MM.1S (cell line): ENCODE results near the gene ELAVL4.

Experiments
- DNase-seq: peaks from one replicate; pipeline ENCODE4 v3.0.0-alpha.2; 2015
- H2AFZ ChIP-seq: fragments of 300-600 bp; sonication (generic); 2 replicates; pipeline ENCODE4 v1.6.0; 2016; ENCODE audit warnings: antibody characterized with exemption, low read length
- H3F3A ChIP-seq: fragments of 300-600 bp; sonication (generic); 2 replicates; pipeline ENCODE4 v1.6.1; 2016; ENCODE audit warnings: mild to moderate bottlenecking, antibody characterized with exemption, low read length, moderate library complexity, mixed read lengths; ENCODE audit not compliant: insufficient read depth
- H3K27ac ChIP-seq: fragments of 300-600 bp; sonication (generic); 2 replicates; pipeline ENCODE4 v1.5.1; 2016; ENCODE audit warnings: mild to moderate bottlenecking, low read length
- H3K27me3 ChIP-seq: fragments of 300-600 bp; sonication (generic); replicated peaks from 2 replicates; pipeline ENCODE4 v1.6.0; 2016; ENCODE audit warnings: low read length; ENCODE audit not compliant: insufficient read depth
- H3K36me3 ChIP-seq: fragments of 300-600 bp; sonication (generic); replicated peaks from 2 replicates; pipeline ENCODE4 v1.6.1; 2016; ENCODE audit warnings: mild to moderate bottlenecking, low read length, mixed read lengths; ENCODE audit not compliant: insufficient read depth
- H3K4me1 ChIP-seq: fragments of 300-600 bp; sonication (generic); 2 replicates; pipeline ENCODE4 v1.6.1; 2016; ENCODE audit warnings: low read length, mixed read lengths
- H3K4me2 ChIP-seq: fragments of 300-600 bp; sonication (generic); 2 replicates; pipeline ENCODE4 v1.6.0; 2016; ENCODE audit warnings: low read depth, low read length
- H3K4me3 ChIP-seq: fragments of 300-600 bp; sonication (generic); 2 replicates; pipeline ENCODE4 v1.5.1; 2016; ENCODE audit warnings: low read length, mixed read lengths
- H3K79me2 ChIP-seq: fragments of 300-600 bp; sonication (generic); 2 replicates; pipeline ENCODE4 v1.6.1; 2016; ENCODE audit warnings: mixed run types, low read length, mixed read lengths
- H3K9ac ChIP-seq: fragments of 300-600 bp; sonication (generic); 2 replicates; pipeline ENCODE4 v1.6.1; 2016; ENCODE audit warnings: low read length, mixed read lengths
- H3K9me2 ChIP-seq: fragments of 300-600 bp; sonication (generic); replicated peaks from 2 replicates; pipeline ENCODE4 v1.6.1; 2016; ENCODE audit warnings: mild to moderate bottlenecking, low read length, mixed read lengths; ENCODE audit not compliant: insufficient read depth
- H3K9me3 ChIP-seq: fragments of 300-600 bp; sonication (generic); replicated peaks from 2 replicates; pipeline ENCODE4 v1.6.1; 2016; ENCODE audit warnings: mild to moderate bottlenecking, low read length, mixed read lengths; ENCODE audit not compliant: insufficient read depth
- H4K20me1 ChIP-seq: fragments of 300-600 bp; sonication (generic); 2 replicates; pipeline ENCODE4 v1.6.1; 2016; ENCODE audit warnings: mild to moderate bottlenecking, low read length, moderate library complexity, mixed read lengths; ENCODE audit not compliant: insufficient read depth
- EZH2 ChIP-seq: fragments of 300-600 bp; sonication (generic); optimal IDR thresholded peaks from 2 replicates; pipeline ENCODE3; 2017; ENCODE audit warnings: low read depth, mild to moderate bottlenecking, antibody characterized with exemption, low read length, mixed read lengths
- EZH2phosphoT487 ChIP-seq: fragments of 300-600 bp; sonication (generic); IDR thresholded peaks from 2 replicates; pipeline ENCODE4 v1.6.1; 2018; ENCODE audit warnings: antibody characterized with exemption, low read length
- TF ChIP-seq, protein P1 (sequence below): fragments of 300-600 bp; sonication (generic); IDR thresholded peaks from 2 replicates; pipeline ENCODE4 v1.5.1; 2016; ENCODE audit warnings: antibody characterized with exemption, low read length, mixed read lengths

ELAVL4 gene

GRCh38 chr1:50109116-50109515 lies 396 bp downstream of the ELAVL4 start:
- Histone ChIP-seq H3K9me2 (no peaks in the 10 kb centered on the region), H3K4me2 (no peak overlapping the region), H3K9me3 (no peaks in the 10 kb centered on the region), H3K27ac (no peak overlapping the region), H3K4me3 (no peak overlapping the region), H3K36me3 (no peaks in the 10 kb centered on the region), H4K20me1 (no peaks in the 10 kb centered on the region), H3K79me2 (no peaks in the 10 kb centered on the region), H3K9ac (no peak overlapping the region), H3K27me3 (no peaks in the 10 kb centered on the region), H3F3A (no peaks in the 10 kb centered on the region), H3K4me1 (peaks cover 6% of the 10 kb centered on the region), H2AFZ (no peak overlapping the region)
- DNase-seq = no peak
- no peak for TF ChIP-seq EZH2phosphoT487
- TF ChIP-seq, protein P1, sequence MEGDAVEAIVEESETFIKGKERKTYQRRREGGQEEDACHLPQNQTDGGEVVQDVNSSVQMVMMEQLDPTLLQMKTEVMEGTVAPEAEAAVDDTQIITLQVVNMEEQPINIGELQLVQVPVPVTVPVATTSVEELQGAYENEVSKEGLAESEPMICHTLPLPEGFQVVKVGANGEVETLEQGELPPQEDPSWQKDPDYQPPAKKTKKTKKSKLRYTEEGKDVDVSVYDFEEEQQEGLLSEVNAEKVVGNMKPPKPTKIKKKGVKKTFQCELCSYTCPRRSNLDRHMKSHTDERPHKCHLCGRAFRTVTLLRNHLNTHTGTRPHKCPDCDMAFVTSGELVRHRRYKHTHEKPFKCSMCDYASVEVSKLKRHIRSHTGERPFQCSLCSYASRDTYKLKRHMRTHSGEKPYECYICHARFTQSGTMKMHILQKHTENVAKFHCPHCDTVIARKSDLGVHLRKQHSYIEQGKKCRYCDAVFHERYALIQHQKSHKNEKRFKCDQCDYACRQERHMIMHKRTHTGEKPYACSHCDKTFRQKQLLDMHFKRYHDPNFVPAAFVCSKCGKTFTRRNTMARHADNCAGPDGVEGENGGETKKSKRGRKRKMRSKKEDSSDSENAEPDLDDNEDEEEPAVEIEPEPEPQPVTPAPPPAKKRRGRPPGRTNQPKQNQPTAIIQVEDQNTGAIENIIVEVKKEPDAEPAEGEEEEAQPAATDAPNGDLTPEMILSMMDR = no peak
- TF ChIP-seq EZH2 = no peak

DNA sequence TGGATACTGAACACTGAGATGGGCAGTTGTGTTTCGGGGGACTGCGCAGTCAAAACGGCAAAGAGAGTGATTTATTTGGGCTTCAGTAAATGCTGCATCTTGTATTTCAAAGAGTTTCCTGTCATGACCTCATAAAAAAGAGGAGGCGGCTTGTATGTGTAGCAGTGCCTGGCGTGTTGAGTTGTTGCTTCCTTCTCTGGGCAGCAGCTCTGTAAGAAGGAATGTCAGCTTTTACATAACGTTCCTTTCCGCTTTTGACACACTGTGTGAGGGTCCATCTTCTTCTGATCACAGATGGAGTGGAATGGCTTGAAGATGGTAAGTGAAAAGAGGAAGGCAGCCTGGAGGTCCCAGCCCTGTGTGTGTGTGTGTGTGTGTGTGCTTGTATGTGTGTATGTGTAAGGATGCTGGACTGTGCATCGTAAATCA lies 941 bp downstream of the ELAVL4 start:
- no peaks in the 10 kb centered on the region for H3K36me3 ChIP-seq
- no peaks in the 10 kb centered on the region for H4K20me1 ChIP-seq
- no peak overlapping the region for H3K27ac ChIP-seq
- no peaks in the 10 kb centered on the region for H3F3A ChIP-seq
- H3K9ac ChIP-seq = no peak overlapping the region
- no peaks in the 10 kb centered on the region for H3K27me3 ChIP-seq
- no peak for TF ChIP-seq EZH2
- TF ChIP-seq, protein P1 = no peak
- TF ChIP-seq EZH2phosphoT487 = no peak
- H3K9me2 ChIP-seq = no peaks in the 10 kb centered on the region
- H3K4me1 ChIP-seq = peaks cover 6% of the 10 kb centered on the region
- no peak overlapping the region for H2AFZ ChIP-seq
- H3K79me2 ChIP-seq = no peaks in the 10 kb centered on the region
- H3K9me3 ChIP-seq = no peaks in the 10 kb centered on the region
- no peak overlapping the region; the same call in 1 of the 2 replicates for H3K4me2 ChIP-seq
- DNase-seq = no peak
- H3K4me3 ChIP-seq = no peak overlapping the region

GRCh38 chr1:50110151-50110550 lies 1.4 kb downstream of the ELAVL4 start:
- H3K4me3 ChIP-seq = peak overlapping the region; percentile 49
- no peaks in the 10 kb centered on the region for H3K9me3 ChIP-seq
- H3K9me2 ChIP-seq = no peaks in the 10 kb centered on the region
- H2AFZ ChIP-seq = peak overlapping the region; percentile 39; the same call in 1 of the 2 replicates
- H3K27me3 ChIP-seq = no peaks in the 10 kb centered on the region
- H3K79me2 ChIP-seq = no peaks in the 10 kb centered on the region
- no peaks in the 10 kb centered on the region for H4K20me1 ChIP-seq
- peak overlapping the region; percentile 27; the same call in 1 of the 2 replicates for H3K9ac ChIP-seq
- H3F3A ChIP-seq = no peaks in the 10 kb centered on the region
- TF ChIP-seq EZH2 (no peak), EZH2phosphoT487 (no peak)
- TF ChIP-seq, protein P1 = no peak
- peak overlapping the region; percentile 70 for H3K4me2 ChIP-seq
- no peak for DNase-seq
- H3K27ac ChIP-seq = peak overlapping the region; percentile 12; the same call in 1 of the 2 replicates
- H3K4me1 ChIP-seq = peaks cover 6% of the 10 kb centered on the region
- H3K36me3 ChIP-seq = no peaks in the 10 kb centered on the region
